Hematopoietic multipotent progenitor cell treated with erythropoietin and hydrocortisone succinate and interleukin-3 and kit ligand, for 8 days (in vitro differentiated cells): ENCODE results near the gene MYBPH.

Experiments used
- DNase-seq: peaks from one replicate; pipeline ENCODE4 v3.0.0-alpha.2; 2015

Gene MYBPH, protein sequence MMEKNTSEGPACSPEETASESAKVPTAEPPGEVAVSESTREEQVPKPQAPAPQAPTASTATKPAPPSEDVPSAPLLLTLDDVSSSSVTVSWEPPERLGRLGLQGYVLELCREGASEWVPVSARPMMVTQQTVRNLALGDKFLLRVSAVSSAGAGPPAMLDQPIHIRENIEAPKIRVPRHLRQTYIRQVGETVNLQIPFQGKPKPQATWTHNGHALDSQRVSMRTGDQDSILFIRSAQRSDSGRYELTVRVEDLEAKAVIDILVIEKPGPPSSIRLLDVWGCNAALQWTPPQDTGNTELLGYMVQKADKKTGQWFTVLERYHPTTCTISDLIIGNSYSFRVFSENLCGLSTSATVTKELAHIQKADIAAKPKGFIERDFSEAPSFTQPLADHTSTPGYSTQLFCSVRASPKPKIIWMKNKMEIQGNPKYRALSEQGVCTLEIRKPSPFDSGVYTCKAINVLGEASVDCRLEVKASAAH

DNA sequence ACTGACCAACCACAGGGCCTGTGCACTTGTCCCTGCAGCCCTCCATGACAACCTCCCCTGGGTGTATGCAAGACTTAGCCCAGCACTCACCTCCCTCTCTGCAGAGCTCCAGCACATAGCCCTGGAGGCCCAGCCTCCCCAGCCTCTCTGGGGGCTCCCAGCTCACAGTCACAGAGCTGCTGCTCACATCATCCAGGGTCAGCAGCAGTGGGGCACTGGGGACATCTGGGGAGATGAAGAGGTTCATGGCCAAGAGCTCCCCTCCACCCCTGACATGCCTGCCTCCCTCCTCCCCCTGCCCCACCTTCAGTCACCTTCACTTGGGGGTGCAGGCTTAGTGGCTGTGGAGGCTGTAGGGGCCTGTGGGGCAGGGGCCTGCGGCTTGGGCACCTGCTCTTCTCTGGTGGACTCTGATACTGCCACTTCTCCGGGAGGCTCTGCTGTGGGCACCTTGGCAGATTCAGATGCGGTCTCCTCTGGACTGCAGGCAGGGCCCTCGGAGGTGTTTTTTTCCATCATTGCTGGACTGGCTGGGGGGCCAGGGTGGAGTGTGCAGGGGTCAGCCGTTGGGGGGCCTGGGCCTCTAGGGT is at the start of gene MYBPH:
TSS of gene MYBPH (minus strand) at position 590 of the 590 bp plus-strand sequence. CDS start at position 519, 71 bp downstream.
- no peak for DNase-seq

- no peak for DNase-seq
These were observed 49.4 kb upstream of the MYBPH start for GRCh38 chr1:203225071-203225470.

DNA sequence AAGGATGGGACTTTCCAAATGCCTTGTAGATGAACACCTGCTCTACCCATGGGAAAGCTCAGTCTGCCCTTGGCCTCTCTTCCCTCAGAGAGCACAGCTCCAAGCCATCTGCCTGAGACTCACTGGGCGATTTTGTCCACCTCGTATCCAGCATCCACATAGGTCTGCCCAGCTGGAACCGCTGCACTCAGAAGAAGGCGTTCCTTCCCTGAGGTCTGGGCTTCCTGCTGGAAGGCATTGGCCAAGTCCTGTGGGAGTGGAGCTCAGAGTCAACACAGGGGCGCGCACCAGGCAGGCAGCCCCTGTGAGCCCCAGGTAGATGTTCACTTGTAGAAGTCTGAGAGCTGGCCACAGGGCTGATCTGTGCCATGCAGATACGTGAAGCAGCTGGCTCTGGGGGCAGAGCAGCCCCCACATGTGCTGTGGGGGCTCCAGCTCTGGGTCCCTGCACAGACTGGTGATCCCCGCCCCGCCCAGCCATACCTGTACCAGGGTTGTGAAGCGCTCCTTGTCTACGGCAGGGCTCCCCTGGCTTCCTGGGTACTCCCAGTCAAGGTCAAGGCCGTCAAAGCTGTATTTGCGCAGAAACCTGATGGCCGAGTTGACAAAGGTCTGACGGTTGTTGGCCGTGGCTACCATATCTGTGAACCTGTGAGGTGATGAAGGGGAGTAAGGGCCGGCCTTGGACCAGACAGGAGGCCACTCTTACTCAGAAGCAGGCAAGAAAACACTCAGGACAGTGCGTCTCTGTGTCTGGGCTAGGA is 47.6 kb upstream of the MYBPH start:
- no peak for DNase-seq

DNA sequence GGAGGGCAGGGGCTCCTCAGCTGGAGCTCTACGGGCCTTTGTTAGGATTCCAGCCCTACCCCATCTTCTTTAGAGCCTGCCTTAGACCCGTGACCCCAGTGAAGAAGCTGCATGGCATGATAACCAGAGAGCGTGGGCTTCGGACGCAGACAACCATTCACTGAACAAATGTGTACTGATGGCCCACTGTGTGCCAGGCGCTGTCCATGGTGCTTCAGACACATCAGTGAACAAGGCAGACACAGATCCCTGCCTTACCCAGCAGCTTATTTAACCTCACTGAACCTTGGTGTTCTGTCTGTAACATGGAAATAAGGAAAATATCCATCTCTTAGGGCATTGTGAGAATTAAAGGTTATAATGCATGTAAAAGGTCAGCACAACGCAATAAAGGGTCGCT is 44.3 kb upstream of the MYBPH start:
- DNase-seq, result no peak

GRCh38 chr1:203219171-203219570 is 43.5 kb upstream of the MYBPH start:
- DNase-seq, result no peak

GRCh38 chr1:203217668-203218067 is 42.0 kb upstream of the MYBPH start:
- DNase-seq, result no peak

DNA sequence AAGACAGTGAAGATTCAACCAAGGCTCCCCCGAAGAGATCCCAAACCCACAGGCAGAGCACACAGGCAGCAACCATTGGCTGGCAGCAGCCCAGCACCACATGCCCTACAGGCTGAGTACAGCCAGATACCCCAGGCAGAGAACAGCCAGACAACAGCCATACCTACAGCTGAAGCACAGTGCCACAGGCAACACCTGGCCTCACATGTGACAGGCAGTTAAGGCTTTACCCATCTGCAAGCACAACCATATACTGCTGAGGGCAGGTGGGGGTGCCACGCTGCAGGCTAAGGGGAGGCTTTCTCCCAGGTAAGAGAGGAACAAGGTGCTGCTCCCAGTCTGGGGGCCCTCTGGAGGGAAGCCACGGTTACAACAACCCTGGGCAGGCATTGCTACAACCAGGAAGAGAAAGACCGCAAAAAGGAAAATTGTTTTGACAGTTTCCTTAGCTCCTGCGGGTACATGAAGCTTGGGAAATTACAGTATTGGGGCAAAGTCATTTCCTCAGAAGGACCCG is 41.6 kb upstream of the MYBPH start:
- DNase-seq, result no peak

DNA sequence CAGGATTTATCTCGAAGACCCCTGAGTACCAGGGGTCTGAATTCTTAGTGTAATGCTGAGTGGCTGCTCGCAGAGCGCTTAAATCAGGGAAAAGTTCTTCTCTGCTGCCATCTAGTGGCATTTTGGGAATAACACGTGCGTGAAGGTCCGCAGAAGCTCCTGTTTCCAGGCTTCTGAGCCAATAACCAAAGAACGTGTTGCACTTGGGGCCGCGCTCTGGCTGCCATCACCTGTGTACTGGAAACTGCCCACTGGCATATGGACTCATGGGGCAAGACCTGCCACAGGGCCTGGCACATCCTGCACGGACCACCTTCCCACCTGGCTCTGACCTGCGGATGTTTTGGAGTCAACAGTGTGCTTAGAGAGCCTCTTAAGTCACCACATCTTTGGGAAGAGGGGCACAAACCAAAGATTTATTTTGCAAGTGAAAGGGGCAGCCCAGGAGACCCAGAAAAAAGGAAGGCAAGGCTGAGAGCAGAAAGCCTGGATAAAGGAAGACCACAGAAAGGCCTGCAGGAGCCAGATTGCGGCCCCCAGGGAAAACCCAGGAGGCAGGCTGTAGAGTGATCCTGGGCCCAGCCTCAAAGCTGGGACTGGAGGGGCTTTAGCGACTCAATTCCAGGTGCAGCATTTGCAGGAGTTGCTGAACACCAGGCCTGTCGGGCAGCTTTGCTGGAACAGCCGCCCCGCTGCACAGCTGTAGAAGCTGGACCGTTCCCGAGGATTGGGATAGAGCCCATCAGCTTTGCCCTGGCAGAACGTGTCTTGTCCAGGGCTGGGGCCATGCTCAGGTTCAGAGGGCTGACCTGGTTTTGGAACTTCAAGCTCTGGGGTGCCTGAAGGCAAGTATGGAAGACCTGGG is 40.9 kb upstream of the MYBPH start:
- peak; percentile 64 for DNase-seq

GRCh38 chr1:203215573-203215972 is 39.9 kb upstream of the MYBPH start:
- DNase-seq, result no peak

DNA sequence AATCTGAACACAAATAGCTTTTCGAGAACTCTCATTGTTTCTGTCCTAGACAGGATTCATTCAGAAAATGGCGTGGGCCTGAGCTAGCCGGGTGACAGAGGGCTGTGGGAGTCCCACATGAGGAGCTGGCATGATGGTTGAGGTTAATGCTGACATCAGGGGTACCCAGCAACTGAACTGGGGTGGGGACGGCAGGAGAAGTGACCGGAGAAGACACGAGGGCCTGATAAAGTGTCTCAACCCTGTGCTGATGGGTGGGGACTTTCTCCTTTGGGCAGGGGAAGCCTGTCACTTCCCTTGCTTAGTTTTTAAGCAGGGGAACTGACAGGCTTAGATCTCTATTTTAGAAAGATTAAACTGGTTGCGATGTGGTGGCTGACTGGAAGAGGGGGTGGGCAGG is 39.2 kb upstream of the MYBPH start:
- no peak for DNase-seq

DNA sequence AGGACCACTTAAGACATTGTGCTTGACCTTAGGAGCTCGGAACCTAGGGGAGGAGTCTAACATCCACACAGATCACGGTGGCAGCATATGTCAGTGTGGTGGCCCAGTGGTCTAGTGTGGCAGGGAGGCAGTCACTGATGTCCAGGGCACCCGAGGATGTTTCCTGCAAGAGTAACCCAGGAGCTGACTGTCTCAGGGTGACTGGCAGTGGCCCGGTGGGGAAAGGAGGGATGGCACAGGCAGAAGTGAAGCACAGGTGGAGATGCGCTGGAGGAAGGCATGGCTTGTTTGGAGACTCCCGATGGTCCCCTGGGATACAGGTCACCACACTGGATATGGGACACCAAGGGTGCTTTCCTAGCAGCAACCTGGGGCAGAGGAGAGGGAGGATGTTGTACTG is 37.5 kb upstream of the MYBPH start:
- no peak for DNase-seq

- no peak for DNase-seq
These were observed 36.2 kb upstream of the MYBPH start for GRCh38 chr1:203211812-203212211.

- DNase-seq, result no peak
These were observed 35.4 kb upstream of the MYBPH start for GRCh38 chr1:203210988-203211387.

- DNase-seq, result no peak
These were observed 34.7 kb upstream of the MYBPH start for GRCh38 chr1:203210350-203210749.

GRCh38 chr1:203208181-203208580 is 32.6 kb upstream of the MYBPH start:
- DNase-seq, result no peak

- no peak for DNase-seq
These were observed 32.1 kb upstream of the MYBPH start for GRCh38 chr1:203207751-203208150.

GRCh38 chr1:203206129-203206687 is 30.6 kb upstream of the MYBPH start:
- DNase-seq, result no peak

GRCh38 chr1:203204756-203205155 is 29.1 kb upstream of the MYBPH start:
- no peak for DNase-seq

GRCh38 chr1:203202431-203203245 is 27.0 kb upstream of the MYBPH start:
- DNase-seq, result no peak

- no peak for DNase-seq
These were observed 26.0 kb upstream of the MYBPH start for GRCh38 chr1:203201516-203202205.

- DNase-seq, result no peak
These were observed 25.3 kb upstream of the MYBPH start for GRCh38 chr1:203200916-203201315.
